K562 (cell line): ENCODE data around the gene IDH2.

Experiments used
- POLR2AphosphoS5 ChIP-seq: IDR thresholded peaks from 2 replicates; pipeline ENCODE4 v1.6.1; 2011; ENCODE audit warnings: mild to moderate bottlenecking, low read depth, low read length, moderate library complexity; ENCODE audit not compliant: control insufficient read depth, insufficient read depth
- ZNF431 ChIP-seq: sonication (generic); formaldehyde crosslinking; IDR thresholded peaks from 2 replicates; pipeline ENCODE4 v1.8.0; 2022; ENCODE audit warnings: mild to moderate bottlenecking, missing genetic modification reagents
- TF ChIP-seq, protein P1 (sequence below): fragments of 150-350 bp; IDR thresholded peaks from 2 replicates; pipeline ENCODE4 v1.6.1; 2014; ENCODE audit warnings: low read depth, mild to moderate bottlenecking, low read length, borderline replicate concordance

DNA sequence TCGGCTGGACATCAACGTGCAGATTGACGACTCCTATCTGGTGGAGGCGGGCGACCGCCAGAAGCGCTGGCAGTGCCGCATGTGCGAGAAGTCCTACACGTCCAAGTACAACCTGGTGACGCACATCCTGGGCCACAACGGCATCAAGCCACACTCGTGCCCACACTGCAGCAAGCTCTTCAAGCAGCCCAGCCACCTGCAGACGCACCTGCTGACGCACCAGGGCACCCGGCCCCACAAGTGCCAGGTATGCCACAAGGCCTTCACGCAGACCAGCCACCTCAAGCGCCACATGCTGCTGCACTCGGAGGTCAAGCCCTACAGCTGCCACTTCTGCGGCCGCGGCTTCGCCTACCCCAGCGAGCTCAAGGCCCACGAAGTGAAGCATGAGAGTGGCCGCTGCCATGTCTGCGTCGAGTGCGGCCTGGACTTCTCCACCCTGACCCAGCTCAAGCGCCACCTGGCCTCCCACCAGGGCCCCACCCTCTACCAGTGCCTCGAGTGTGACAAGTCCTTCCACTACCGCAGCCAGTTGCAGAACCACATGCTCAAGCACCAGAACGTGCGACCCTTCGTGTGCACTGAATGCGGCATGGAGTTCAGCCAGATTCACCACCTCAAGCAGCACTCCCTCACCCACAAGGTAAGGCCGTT, 34.2 kb downstream of the IDH2 start:
- no peak for TF ChIP-seq ZNF431 (CRISPR knock-in tag)
- no peak for TF ChIP-seq POLR2AphosphoS5
- TF ChIP-seq, protein P1, sequence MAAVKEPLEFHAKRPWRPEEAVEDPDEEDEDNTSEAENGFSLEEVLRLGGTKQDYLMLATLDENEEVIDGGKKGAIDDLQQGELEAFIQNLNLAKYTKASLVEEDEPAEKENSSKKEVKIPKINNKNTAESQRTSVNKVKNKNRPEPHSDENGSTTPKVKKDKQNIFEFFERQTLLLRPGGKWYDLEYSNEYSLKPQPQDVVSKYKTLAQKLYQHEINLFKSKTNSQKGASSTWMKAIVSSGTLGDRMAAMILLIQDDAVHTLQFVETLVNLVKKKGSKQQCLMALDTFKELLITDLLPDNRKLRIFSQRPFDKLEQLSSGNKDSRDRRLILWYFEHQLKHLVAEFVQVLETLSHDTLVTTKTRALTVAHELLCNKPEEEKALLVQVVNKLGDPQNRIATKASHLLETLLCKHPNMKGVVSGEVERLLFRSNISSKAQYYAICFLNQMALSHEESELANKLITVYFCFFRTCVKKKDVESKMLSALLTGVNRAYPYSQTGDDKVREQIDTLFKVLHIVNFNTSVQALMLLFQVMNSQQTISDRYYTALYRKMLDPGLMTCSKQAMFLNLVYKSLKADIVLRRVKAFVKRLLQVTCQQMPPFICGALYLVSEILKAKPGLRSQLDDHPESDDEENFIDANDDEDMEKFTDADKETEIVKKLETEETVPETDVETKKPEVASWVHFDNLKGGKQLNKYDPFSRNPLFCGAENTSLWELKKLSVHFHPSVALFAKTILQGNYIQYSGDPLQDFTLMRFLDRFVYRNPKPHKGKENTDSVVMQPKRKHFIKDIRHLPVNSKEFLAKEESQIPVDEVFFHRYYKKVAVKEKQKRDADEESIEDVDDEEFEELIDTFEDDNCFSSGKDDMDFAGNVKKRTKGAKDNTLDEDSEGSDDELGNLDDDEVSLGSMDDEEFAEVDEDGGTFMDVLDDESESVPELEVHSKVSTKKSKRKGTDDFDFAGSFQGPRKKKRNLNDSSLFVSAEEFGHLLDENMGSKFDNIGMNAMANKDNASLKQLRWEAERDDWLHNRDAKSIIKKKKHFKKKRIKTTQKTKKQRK, result no peak
